HG03064 (cell line): ENCODE measurements around the gene CLK4.
"Not testable (repeated sequence)": the region's sequence is repeated elsewhere in the genome, so short reads cannot be mapped to it uniquely, and the experiment has no call there.

Experiments
- ATAC-seq: cut with Tn5 transposase; IDR thresholded peaks from one replicate; pipeline ENCODE4 v1.9.1; 2021; ENCODE audit warnings: low read depth; ENCODE audit not compliant: unreplicated experiment

CLK4 gene

GRCh38 chr5:178589180-178590140, 37.4 kb downstream of the CLK4 start:
- no peak for ATAC-seq

- no peak for ATAC-seq
Observed at GRCh38 chr5:178588769-178589168, 38.1 kb downstream of the CLK4 start.

- no peak for ATAC-seq
Observed at GRCh38 chr5:178587763-178588611, 38.9 kb downstream of the CLK4 start.

GRCh38 chr5:178586396-178586795, 40.5 kb downstream of the CLK4 start:
- no peak for ATAC-seq

- ATAC-seq: not testable (repeated sequence)
Observed at GRCh38 chr5:178585421-178585820, 41.4 kb downstream of the CLK4 start.

- ATAC-seq: no peak
Observed at GRCh38 chr5:178583279-178583678, 43.6 kb downstream of the CLK4 start.

- ATAC-seq: no peak
Observed at GRCh38 chr5:178582291-178582690, 44.6 kb downstream of the CLK4 start.

GRCh38 chr5:178581621-178582020, 45.2 kb downstream of the CLK4 start:
- no peak for ATAC-seq

GRCh38 chr5:178580271-178580955, 46.4 kb downstream of the CLK4 start:
- ATAC-seq: no peak

- no peak for ATAC-seq
Observed at GRCh38 chr5:178577944-178578343, 48.9 kb downstream of the CLK4 start.

- no peak for ATAC-seq
Observed at GRCh38 chr5:178577376-178577839, 49.4 kb downstream of the CLK4 start.

GRCh38 chr5:178576591-178577351, 50.1 kb downstream of the CLK4 start:
- no peak for ATAC-seq

GRCh38 chr5:178573216-178573615, 53.6 kb downstream of the CLK4 start:
- ATAC-seq: no peak

- no peak for ATAC-seq
Observed at GRCh38 chr5:178572617-178573016, 54.2 kb downstream of the CLK4 start.

- ATAC-seq: no peak
Observed at GRCh38 chr5:178569485-178569884, 57.4 kb downstream of the CLK4 start.

- ATAC-seq: no peak
Observed at GRCh38 chr5:178564811-178565550, 61.9 kb downstream of the CLK4 start.

- no peak for ATAC-seq
Observed at GRCh38 chr5:178564397-178564796, 62.5 kb downstream of the CLK4 start.

- no peak for ATAC-seq
Observed at GRCh38 chr5:178563621-178564020, 63.2 kb downstream of the CLK4 start.

- ATAC-seq: no peak
Observed at GRCh38 chr5:178561746-178562264, 65.0 kb downstream of the CLK4 start.
